DMS53 (cell line): ENCODE results near the gene ZNF562.
A peak's percentile ranks its signal among the peaks of the same experiment; 100 is the strongest.

Source experiments
- DNase-seq: peaks from one replicate; lab custom pipeline; 2025; lab: John Stamatoyannopoulos, UW

ZNF562 gene

DNA sequence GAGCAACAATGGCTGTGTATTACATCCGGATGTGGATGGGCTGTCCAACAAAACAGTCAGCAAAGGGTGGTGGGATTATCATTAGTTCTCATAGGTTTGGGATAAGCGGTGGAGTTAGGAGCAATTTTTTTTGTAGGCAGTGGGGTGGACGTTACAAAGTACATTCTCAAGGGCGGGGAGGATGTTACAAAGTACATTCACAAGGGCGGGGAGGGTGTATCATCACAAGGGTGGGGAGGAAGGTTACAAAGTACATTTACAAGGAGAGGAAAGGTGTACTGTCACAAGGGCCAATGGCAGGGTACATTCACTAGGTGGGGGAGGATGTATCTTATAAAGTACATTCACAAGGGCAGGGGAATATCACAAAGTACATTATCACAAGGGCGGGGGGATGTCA is 33.1 kb downstream of the ZNF562 start:
- no peak for DNase-seq

DNA sequence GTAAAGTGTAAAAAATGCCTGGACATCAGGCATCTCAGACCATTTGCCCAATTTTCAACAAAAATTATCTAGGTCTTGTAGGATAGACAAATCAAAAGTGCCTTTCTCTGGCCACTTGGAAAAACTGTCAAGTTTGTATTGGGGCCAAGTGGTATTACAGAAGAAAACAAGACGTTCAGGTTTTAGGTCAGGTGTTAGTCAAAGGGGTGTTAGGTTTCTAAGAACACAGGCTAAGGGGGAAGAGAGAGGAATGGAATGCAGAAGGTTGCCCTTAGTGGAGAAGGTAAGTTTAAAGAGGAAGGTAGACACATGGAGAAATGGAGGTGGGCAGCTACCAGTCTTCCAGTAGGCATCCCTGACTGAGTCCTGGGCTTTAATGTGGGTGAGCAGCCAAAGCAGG is 33.9 kb downstream of the ZNF562 start:
- no peak for DNase-seq

DNA sequence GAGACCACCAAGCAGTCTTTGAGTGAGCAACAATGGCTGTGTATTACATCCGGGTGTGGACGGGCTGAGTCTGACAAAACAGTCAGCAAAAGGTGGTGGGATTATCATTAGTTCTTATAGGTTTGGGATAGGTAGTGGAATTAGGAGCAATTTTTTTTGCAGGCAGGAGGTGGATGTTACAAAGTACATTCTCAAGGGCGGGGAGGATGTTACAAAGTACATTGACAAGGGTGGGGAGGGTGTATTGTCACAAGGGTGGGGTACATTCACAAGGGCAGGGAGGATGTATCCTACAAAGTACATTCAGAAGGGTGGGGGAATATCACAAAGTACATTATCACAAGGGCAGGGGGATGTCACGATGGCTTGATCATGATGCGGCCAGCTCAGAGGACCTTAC is 38.9 kb downstream of the ZNF562 start:
- DNase-seq = no peak

DNA sequence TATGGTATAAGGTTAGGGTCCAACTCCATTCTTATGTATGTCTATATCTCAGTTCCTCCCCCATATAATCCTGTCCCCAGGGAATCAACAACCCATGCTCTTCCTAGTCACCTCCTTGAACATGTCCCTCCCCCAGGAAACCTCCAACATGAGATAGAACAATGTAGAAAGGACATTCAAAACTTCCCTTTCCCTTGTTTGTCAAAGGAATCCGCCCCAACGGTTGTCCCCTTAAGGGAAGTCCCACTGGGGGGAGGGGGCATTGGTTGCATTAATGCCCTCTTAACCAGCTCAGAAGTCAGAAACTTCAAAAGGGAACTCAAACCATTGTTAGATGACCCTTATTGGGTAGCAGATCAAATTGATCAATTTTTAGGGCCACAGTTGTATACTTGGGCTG is 47.0 kb downstream of the ZNF562 start:
- DNase-seq = no peak

DNA sequence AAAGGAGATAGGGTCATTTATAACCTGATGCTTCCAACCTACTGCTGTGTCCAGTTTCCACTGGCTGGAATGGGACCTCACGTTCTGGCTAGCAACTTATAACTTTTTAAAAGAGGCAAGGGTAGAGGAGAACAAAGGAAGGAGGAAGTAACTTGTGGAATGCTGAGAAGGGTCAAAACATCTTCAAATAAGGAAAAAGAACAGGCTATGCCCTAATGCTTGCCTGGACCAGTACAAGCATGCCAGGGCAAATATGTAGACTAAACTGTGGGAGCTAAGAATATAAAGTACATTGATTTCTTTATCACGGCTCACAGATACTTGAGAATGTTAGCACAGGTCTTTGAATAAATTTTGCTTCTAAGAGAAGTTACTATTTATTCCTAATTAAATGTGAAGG is 52.4 kb downstream of the ZNF562 start:
- DNase-seq = no peak

DNA sequence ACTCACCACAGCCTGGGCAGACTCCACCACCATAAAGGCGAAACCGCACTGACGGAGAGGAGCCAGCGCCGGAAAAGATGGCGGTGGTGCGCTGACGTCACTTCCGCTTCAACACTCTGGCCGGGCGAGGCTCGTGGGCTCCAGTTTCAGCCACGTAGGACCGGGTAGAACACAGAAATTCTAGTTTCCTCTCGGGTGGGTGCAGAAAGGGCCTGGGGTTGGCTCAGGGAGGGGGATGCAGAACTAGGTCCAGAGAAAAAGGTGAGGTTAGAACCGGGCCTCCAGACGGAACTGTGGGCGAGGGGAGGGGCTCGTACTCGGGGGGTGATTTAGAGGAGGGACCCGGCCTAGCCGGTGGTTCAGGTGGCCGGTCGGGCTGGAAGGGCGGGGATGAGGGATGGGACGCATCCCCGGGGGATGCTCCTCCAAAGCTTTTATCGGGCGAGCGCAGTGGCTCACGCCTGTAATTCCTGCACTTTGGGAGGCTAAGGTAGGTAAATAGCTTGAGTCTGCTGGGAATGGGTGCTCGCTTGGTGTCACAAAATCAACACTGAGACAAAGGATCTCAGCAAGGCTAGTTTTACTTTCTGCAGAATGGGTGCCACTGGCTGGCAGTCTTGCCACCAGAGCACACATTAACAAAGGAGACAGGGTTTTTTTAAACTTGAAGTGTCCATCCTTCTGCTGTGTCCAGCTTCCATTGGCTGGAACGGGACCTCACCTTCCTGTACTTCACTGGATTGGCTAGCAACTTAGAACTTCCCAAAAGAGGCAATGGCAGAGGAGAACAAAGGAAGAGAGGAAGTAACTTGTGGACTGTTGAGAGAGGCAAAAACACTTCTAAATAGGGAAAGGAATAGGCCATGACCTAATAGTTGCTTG is 53.5 kb downstream of the ZNF562 start, which contains the start of gene ZNF561:
Gene ZNF561, minus strand, starts transcription at position 77 of the 882 bp plus-strand sequence. CDS start 1,776 bp downstream, outside the sequence.
- peak; percentile 87 for DNase-seq

DNA sequence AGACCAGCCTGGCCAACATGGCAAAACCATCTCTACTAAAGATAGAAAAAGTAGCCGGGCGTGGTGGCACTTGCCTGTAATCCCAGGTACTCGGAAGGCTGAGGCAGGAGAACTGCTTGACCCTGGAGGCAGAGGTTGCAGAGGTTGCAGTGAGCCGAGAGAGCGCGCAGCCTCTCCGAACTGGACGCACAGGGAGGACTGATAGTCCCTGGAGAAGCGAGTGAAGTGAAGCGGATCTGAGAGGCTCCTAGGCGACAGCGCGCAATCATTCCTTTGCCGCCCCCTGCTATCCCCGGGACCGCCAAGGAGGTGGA is 54.1 kb downstream of the ZNF562 start:
- no peak for DNase-seq

DNA sequence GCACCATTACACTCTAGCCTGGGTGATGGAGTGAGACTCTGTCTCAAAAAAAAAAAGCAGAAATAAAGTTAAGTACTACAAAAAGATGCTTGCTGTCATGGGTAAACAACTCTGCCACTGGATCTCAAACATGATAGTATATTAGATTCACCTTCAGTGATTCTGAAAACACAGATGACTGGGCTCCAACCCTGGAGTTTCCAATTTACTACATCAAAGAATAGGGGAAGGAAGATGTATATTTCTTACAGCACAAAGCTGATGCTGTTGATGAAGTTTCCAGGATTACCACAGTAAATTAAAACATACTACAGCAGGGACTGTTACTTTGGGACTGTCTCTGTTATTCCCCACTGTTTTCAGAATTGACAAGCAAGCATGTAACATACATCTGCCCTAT is 59.1 kb downstream of the ZNF562 start:
- no peak for DNase-seq

DNA sequence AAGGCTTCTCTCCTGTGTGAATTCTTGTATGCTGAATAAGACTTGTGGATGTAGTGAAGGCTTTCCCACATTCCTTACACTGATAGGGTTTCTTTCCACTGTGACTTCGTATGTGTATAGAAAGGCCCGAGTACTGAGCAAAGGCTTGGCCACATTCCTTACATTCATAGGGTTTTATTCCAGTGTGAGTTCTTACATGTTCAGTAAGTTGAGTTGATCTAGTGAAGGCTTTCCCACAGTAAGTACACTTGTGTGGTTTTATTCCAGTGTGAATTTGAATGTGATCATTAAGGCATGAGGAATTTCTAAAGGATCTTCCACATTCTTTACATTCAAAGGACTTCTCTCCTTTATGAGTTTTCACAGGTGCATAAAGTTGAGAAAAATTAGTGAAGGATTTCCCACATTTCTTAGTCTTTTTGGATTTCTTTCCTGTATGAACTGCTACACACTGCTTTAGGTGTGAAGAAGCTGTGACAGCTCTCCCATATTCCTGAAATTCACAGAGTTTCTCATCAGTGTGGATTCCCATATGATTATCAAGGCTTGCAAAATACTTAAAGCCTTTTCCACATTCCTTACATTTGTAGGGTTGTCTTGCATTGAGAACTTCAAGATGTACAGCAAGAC is 64.3 kb downstream of the ZNF562 start:
- DNase-seq = no peak

DNA sequence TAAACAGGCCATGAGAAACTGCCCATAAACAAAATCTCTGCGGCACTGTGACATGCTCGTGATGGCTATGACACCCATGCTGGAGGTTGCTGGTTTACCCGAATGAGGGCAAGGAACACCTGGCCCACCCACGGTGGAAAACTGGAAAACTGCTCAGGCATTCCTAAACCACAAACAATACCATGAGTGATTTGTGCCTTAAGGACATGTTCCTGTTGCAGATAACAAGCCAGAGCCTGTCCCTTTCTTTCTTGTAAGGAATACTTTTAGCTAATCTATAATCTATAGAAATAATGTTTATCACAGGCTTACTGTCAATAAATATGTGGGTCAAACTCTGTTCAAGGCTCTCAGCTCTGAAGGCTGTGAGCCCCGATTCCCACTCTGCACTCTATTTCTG is 66.0 kb downstream of the ZNF562 start:
- DNase-seq = no peak

DNA sequence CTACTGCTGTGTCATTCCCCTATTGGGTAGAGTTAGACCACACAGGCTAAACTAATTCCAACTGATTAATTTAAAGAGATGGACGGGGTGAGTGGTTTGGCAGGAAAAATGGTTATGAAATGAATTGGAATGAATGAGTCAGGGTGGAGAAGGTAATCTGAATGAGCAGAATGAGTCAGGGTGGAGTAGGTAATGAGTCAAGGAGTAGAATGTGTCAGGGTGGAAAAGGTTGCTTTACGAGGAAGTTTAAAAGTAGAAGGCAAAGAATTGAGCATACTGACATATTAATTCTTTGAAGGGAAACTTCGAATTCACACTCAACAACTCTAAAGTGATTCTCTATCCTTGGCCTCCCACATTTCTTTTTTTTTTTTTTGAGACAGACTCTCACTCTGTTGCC is 77.9 kb downstream of the ZNF562 start:
- no peak for DNase-seq
